ENCODE data around the gene SEMA3G.

Gene SEMA3G

DNA sequence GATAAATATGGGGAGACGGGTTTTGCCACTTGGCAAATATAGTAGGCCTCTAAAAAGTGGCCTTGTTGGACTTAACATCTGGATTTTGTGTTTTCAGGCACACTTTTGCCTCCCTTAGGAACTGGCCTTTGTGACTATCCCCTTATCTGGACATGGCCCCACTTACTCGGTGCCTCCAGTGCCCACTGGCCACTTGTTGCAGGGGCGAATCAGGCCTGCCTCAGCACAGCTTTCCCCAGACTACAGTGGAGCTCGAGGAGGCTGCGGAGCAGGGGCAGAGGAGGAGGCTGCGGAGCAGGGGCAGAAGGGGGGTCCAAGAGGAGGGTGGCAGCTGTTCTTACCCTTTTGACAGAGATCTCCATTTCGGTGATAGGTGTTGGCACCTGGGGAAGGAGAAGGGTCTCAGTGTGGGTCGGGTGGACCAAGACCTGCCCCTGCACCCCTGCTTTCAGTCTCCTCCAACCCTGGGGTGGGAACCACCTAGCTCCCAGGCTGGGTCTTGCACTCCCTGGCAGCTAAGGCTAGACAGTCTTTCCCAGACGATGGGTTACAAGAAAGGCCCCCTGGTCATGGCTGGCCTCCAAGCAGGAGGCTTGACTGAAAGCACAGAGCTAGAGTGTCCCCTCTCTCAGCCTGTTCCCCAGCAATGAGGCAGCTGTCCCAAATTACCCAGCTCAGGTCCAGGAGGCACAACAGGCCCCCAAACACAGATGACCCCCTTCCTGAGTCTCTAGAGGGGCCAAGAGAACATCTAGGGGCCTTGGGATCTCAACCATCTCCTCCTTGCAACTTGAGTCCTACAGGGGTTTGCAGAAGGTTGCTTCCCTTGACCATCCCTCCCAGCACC, 6.1 kb downstream of the SEMA3G start:
- H3K4me3 ChIP-seq (ENCODE audit: low read depth, low read length): no peak overlapping the region
- peaks cover 3% of the 10 kb centered on the region for H3K36me3 ChIP-seq (ENCODE audit: control insufficient read depth, insufficient read depth, low read length)

DNA sequence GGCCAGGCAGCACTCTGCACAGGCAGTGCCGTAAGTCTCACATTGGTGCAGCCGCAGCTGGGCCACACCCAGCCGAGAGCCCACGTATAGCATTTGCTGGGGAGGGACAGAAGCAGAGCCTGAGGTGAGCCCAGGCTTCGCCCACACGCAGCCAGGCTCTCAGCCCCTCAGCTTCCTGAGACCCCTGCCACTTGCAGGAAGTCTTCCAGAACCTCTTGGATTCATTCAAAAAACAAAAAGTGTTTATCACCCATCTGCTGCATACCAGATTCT, 6.9 kb downstream of the SEMA3G start:
- Histone ChIP-seq H3K9ac (ENCODE audit: low read depth, low read length) (no peak overlapping the region), H3K9me3 (ENCODE audit: control insufficient read depth, insufficient read depth, low read length) (no peaks in the 10 kb centered on the region), H3K36me3 (ENCODE audit: control insufficient read depth, insufficient read depth, low read length) (peaks cover 3% of the 10 kb centered on the region), H3K4me3 (ENCODE audit: low read depth, low read length) (no peak overlapping the region), H3K27me3 (ENCODE audit: control insufficient read depth, insufficient read depth, low read length) (no peaks in the 10 kb centered on the region), H3K4me1 (ENCODE audit: control insufficient read depth, insufficient read depth, low read length) (no peaks in the 10 kb centered on the region)

More for the DNA sequence above, 6.1 kb downstream of the SEMA3G start:
- no peaks in the 10 kb centered on the region for H3K27me3 ChIP-seq (ENCODE audit: control insufficient read depth, insufficient read depth, low read length)
- H3K9me3 ChIP-seq (ENCODE audit: control insufficient read depth, insufficient read depth, low read length): no peaks in the 10 kb centered on the region
- H3K9ac ChIP-seq (ENCODE audit: low read depth, low read length): no peak overlapping the region
- H3K4me1 ChIP-seq (ENCODE audit: control insufficient read depth, insufficient read depth, low read length): no peaks in the 10 kb centered on the region

DNA sequence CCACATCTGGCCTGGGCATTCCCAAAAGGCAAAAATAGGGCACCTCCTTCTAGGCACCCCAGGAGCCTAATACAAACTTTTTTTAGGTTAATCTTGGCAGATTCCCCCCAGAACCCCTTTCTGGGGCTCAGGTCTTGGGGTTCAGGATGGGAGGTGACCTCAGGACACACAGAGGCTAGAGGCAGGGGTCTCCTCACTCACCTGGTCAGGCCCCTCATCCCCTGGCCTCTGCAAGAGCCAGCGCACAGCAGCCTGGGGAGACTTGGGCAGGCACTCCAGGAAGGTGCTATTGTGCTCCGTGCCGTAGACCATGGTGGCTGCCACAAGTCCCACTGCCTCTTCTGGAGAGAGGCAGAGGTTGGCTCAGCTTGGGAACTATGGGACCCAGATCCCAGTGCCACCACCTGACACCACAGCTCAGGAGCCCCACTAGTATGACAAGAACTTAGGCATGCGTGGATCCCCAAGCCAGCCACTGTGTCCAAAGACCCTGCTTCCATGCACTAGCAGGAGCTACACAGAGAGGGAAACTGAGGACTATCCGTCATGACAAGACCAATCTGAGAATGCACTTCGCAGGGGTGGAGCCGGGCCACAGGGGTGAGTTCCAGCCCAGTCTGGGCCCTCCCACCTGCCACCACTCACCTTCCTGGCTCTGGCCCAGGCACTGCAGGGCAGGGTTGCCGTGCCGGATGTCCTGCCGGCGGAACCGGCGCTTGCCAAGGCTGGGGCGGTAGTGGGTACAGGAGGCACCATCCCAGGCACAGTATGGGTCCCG, 7.4 kb downstream of the SEMA3G start:
- H3K4me3 ChIP-seq (ENCODE audit: low read depth, low read length): no peak overlapping the region
- H3K36me3 ChIP-seq (ENCODE audit: control insufficient read depth, insufficient read depth, low read length): peaks cover 3% of the 10 kb centered on the region
- no peaks in the 10 kb centered on the region for H3K27me3 ChIP-seq (ENCODE audit: control insufficient read depth, insufficient read depth, low read length)
- no peaks in the 10 kb centered on the region for H3K4me1 ChIP-seq (ENCODE audit: control insufficient read depth, insufficient read depth, low read length)
- no peak overlapping the region for H3K9ac ChIP-seq (ENCODE audit: low read depth, low read length)
- no peaks in the 10 kb centered on the region for H3K9me3 ChIP-seq (ENCODE audit: control insufficient read depth, insufficient read depth, low read length)

DNA sequence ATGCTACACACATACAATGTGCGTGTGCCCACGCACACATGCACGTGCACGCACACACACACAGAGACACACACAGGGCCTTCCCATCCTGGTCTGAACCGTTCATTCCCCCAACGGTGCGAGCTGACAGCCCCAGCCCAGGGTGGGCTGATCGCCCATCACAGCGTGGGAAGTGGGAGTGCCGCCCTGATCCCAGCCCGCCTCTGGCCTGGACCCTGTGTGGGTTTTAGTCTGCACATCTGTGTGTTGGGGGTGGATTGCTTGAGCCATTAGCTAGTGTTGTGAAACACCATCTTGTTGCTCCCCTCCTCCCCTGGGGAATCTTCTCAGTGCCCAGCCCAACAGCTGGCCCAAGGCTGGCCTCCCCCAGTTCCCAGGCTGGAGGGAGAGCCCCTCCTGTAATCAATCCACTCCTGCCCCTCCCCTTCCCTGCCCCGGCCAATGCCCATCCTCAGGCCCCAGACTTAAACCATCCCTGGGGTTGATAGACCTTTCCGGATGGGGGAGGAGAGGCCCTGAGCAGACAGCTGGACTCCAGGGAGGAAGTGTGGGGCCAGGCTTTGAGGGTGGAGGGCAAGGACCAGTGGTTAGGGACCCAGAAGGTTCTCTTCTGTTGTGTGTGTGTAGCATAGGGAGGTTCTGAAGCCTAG, 8.3 kb downstream of the SEMA3G start:
- Histone ChIP-seq H3K4me3 (ENCODE audit: low read depth, low read length) (no peak overlapping the region), H3K9me3 (ENCODE audit: control insufficient read depth, insufficient read depth, low read length) (no peaks in the 10 kb centered on the region), H3K36me3 (ENCODE audit: control insufficient read depth, insufficient read depth, low read length) (peaks cover 3% of the 10 kb centered on the region), H3K4me1 (ENCODE audit: control insufficient read depth, insufficient read depth, low read length) (no peaks in the 10 kb centered on the region), H3K27me3 (ENCODE audit: control insufficient read depth, insufficient read depth, low read length) (no peaks in the 10 kb centered on the region), H3K9ac (ENCODE audit: low read depth, low read length) (no peak overlapping the region)

DNA sequence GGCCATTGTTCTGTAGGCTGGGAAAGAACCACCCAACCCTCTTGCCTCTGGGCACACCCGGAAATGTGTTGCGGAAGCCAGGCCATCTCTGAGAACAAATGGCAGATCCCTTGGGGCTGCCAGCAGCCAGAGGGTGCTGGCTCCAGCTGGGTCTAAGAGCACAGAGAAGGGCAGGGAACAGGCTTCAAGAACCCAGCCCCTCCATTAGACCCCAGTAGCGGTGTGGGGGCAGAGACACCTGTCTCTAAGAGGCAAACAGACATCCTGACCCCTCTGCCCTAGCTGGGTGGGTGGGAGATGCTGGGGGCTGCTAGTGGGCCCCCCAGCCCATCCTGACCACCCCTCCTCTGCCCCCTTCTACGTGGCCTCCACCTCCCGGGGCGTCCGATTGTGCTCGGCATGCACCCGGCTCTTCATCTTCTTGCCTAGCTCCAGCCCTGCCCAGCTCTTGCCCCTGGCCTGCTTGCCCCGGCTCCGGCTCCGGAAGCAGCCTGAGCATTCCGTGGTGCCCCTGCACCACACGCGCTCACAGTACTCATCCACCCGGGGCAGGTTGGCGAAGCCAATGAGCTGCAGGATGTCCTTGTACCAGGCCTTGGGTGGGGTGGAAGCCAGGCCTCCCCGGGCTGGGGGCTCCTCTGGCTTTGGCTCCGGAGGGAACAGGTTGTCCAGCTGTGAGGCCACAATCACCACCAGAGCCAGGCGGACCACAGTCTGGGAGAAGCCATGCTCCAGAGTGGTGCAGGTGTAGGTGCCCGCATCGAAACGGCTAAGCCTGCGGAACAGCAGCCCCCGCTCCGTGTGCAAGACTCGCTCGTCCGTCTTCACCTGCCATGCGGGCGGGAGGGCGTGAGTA, 9.4 kb downstream of the SEMA3G start:
- Histone ChIP-seq H3K4me1 (ENCODE audit: control insufficient read depth, insufficient read depth, low read length) (no peaks in the 10 kb centered on the region), H3K9me3 (ENCODE audit: control insufficient read depth, insufficient read depth, low read length) (no peaks in the 10 kb centered on the region), H3K4me3 (ENCODE audit: low read depth, low read length) (no peak overlapping the region), H3K27me3 (ENCODE audit: control insufficient read depth, insufficient read depth, low read length) (no peaks in the 10 kb centered on the region), H3K9ac (ENCODE audit: low read depth, low read length) (no peak overlapping the region), H3K36me3 (ENCODE audit: control insufficient read depth, insufficient read depth, low read length) (peaks cover 3% of the 10 kb centered on the region)

DNA sequence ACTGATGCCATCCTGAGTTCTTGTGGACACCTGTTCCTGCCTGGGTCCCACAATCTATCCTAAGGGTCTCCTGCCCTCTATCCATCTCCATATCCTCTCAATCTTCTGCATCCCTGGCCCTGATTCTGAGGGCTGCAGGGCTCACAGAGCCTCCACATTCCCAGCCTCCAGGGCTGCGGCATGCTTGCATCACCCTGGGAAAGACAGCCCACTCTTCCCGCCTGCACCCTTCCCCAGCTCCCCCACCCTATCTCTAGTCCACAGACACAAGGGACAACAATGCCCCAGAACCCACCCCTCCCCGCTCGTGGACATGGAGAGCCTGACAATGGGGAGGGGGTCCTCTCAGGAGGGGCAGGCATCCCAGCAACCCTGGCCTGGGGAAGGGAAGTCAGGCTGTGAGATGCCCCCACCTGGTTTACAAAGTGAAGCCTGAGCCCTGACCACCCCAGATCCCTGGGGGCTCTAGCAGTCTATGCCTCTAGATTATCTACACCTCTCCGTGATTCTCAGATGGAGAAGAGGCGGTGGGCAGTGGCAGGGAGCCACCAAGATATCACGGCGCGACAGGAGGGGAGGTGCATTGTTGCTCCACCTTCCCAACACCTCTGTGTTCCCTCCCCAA, 10.3 kb downstream of the SEMA3G start:
- Histone ChIP-seq H3K9ac (ENCODE audit: low read depth, low read length) (no peak overlapping the region), H3K36me3 (ENCODE audit: control insufficient read depth, insufficient read depth, low read length) (no peaks in the 10 kb centered on the region), H3K9me3 (ENCODE audit: control insufficient read depth, insufficient read depth, low read length) (no peaks in the 10 kb centered on the region), H3K4me1 (ENCODE audit: control insufficient read depth, insufficient read depth, low read length) (no peaks in the 10 kb centered on the region), H3K4me3 (ENCODE audit: low read depth, low read length) (no peak overlapping the region), H3K27me3 (ENCODE audit: control insufficient read depth, insufficient read depth, low read length) (no peaks in the 10 kb centered on the region)

DNA sequence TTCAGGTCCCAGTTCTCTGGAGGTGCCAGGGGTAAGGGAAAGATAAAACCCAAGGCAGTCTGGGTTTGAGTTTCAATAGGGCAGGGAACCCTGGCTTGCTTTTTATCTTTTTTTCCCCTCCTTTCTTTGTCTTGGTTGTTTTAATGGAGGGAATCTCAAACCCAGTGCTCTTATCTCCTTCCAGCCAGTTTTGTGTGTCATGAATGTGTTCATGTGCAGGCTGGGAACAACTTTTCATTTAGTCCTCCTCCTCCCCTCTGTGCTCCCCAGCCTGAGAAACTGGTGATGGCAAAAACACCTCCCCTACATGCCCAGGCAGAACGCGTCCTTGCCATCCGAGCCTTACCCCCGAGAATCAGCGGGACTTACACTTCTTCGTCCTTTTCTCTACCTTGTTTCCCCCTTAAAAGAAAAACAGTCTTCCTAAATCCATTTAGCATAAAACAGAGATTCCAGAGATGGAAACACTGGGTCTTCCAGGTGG, 10.9 kb downstream of the SEMA3G start:
- Histone ChIP-seq H3K36me3 (ENCODE audit: control insufficient read depth, insufficient read depth, low read length) (no peaks in the 10 kb centered on the region), H3K4me1 (ENCODE audit: control insufficient read depth, insufficient read depth, low read length) (no peaks in the 10 kb centered on the region), H3K27me3 (ENCODE audit: control insufficient read depth, insufficient read depth, low read length) (no peaks in the 10 kb centered on the region), H3K9me3 (ENCODE audit: control insufficient read depth, insufficient read depth, low read length) (no peaks in the 10 kb centered on the region), H3K9ac (ENCODE audit: low read depth, low read length) (peak overlapping the region; percentile 37), H3K4me3 (ENCODE audit: low read depth, low read length) (no peak overlapping the region)

DNA sequence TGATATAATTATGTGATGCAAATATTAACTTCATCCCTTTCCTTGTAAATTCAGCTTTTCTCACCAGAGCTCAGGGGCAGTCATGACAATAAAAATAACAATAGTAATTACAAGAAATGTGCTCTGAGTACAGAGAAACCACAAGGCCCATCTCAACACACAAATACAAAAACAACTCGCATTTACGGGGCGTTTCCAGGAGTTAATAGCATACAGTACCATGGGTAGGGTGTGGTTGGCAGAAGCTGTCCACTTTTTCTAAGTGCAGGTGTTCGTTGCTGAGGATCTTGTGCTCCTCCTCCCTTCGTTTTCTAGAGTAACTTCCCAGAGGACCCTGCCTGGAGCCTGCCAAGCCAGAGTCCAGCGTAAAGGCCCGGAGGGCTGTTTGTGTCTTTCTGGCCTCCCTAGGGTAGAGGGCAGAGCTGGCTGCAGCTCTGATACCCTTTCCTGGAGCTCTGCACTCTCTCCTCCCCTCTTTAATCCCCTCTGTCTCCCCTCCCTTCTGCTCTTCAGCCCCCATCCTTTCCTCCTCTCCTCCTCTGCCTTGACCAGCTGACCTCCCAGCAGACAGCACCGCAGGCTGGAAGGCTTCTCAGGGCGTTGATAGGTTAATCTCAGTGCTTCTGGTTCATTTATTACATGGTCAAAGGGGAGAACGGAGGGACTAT, 11.4 kb downstream of the SEMA3G start:
- Histone ChIP-seq H3K4me3 (ENCODE audit: low read depth, low read length) (no peak overlapping the region), H3K9me3 (ENCODE audit: control insufficient read depth, insufficient read depth, low read length) (no peaks in the 10 kb centered on the region), H3K9ac (ENCODE audit: low read depth, low read length) (no peak overlapping the region), H3K36me3 (ENCODE audit: control insufficient read depth, insufficient read depth, low read length) (no peaks in the 10 kb centered on the region), H3K4me1 (ENCODE audit: control insufficient read depth, insufficient read depth, low read length) (no peaks in the 10 kb centered on the region), H3K27me3 (ENCODE audit: control insufficient read depth, insufficient read depth, low read length) (no peaks in the 10 kb centered on the region)

DNA sequence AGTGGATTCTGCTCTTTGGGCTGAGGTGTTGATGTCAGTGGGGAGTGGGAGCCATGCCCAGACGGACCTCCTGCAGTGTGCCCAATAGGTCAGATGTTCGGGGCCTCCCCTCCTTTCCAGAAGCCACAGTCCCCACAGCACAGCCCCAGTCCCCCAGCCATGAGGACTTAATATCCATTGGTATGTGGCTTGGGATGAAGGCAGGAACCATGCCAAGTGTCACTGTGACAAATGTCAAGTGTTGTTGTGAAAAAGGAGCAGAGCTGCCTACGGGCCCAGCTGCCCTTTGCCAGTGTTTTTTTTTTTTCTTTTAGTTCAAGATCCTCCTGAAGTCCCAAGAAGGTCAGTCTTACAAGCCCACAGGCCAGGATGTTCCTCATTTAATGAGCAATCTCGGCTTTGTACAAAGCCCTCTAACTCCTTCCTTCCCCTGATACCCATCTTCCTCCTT, 12.2 kb downstream of the SEMA3G start:
- H3K9me3 ChIP-seq (ENCODE audit: control insufficient read depth, insufficient read depth, low read length): no peaks in the 10 kb centered on the region
- no peak overlapping the region for H3K4me3 ChIP-seq (ENCODE audit: low read depth, low read length)
- no peaks in the 10 kb centered on the region for H3K36me3 ChIP-seq (ENCODE audit: control insufficient read depth, insufficient read depth, low read length)
- no peaks in the 10 kb centered on the region for H3K4me1 ChIP-seq (ENCODE audit: control insufficient read depth, insufficient read depth, low read length)
- H3K9ac ChIP-seq (ENCODE audit: low read depth, low read length): no peak overlapping the region
- no peaks in the 10 kb centered on the region for H3K27me3 ChIP-seq (ENCODE audit: control insufficient read depth, insufficient read depth, low read length)

DNA sequence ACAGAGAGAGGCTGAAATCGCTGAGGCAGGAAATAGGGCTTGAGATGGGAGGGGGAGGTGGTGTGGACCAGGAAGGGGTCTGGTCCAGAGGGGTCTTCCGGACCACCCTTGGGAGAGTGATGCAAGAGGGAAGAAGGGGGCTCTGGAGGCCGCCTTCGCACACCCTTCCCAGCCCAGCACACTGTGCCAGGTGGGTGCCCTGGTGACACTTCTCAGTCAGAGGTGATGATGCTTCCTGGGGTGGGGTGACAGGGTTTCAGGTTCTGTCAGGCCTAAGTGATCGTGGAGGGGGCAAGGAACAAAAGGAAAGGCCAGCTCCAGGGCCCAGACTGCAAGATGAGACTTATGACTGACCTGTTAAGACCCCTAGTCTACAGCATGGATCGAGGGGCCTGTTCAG, 12.7 kb downstream of the SEMA3G start:
- Histone ChIP-seq H3K36me3 (ENCODE audit: control insufficient read depth, insufficient read depth, low read length) (no peaks in the 10 kb centered on the region), H3K27me3 (ENCODE audit: control insufficient read depth, insufficient read depth, low read length) (no peaks in the 10 kb centered on the region), H3K9ac (ENCODE audit: low read depth, low read length) (no peak overlapping the region), H3K4me1 (ENCODE audit: control insufficient read depth, insufficient read depth, low read length) (no peaks in the 10 kb centered on the region), H3K4me3 (ENCODE audit: low read depth, low read length) (no peak overlapping the region), H3K9me3 (ENCODE audit: control insufficient read depth, insufficient read depth, low read length) (no peaks in the 10 kb centered on the region)

Data from iPS-15b (cell line).